Adrenal gland (tissue), 5 donors: ENCODE results near the gene IPPK.

ENCODE experiments used
- POLR2A ChIP-seq, 2 donors: fragments of 450-650 bp; IDR thresholded peaks; one replicate each; pipeline ENCODE4 v1.6.1; 2017; ENCODE audit warnings: antibody characterized with exemption in 2 of 2, mild to moderate bottlenecking in 2 of 2, moderate library complexity in 1 of 2
- TF ChIP-seq, protein P1 (sequence below), 6 experiments: fragments of 450-650 bp in 4 of 6; fragments of 200-600 bp in 2 of 6; sonication (generic) in 1 of 6; IDR thresholded peaks; 1 replicate in 5 of 6; 2 replicates in 1 of 6; pipeline versions ENCODE4 v1.5.1 to v1.8.0; 2016 to 2021; ENCODE audit warnings: antibody characterized with exemption in 6 of 6, mild to moderate bottlenecking in 2 of 6, moderate library complexity in 1 of 6
- donor health status: DM: no; HTN: no; CAD: no.

GRCh38 chr9:92666912-92667532, 2.9 kb downstream of the IPPK start:
- TF ChIP-seq, protein P1, sequence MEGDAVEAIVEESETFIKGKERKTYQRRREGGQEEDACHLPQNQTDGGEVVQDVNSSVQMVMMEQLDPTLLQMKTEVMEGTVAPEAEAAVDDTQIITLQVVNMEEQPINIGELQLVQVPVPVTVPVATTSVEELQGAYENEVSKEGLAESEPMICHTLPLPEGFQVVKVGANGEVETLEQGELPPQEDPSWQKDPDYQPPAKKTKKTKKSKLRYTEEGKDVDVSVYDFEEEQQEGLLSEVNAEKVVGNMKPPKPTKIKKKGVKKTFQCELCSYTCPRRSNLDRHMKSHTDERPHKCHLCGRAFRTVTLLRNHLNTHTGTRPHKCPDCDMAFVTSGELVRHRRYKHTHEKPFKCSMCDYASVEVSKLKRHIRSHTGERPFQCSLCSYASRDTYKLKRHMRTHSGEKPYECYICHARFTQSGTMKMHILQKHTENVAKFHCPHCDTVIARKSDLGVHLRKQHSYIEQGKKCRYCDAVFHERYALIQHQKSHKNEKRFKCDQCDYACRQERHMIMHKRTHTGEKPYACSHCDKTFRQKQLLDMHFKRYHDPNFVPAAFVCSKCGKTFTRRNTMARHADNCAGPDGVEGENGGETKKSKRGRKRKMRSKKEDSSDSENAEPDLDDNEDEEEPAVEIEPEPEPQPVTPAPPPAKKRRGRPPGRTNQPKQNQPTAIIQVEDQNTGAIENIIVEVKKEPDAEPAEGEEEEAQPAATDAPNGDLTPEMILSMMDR (IDR thresholded peaks at IDR 0.05): no peak
- no peak for TF ChIP-seq POLR2A (IDR thresholded peaks at IDR 0.05)
